ENCODE data around the gene TRAF2.

TRAF2 gene

DNA sequence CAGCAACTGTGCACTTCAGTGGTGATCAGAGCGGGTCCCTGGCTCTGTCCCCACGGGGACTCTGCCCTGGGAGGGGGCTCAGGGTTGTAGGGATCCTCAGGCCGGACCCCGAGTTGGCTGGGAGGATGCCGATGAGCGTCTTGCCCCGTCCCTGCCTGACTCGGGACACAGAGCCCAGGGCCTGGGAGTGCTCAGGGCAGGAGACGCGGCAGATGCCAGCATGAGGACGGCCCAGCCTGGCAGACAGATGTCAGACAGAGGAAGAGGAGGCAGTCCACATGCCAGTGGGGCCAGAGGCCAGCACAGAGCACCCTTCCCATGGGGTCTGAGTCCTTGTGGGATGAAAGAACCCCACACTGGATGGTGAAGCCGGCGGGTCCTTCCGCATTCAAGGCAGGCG lies 77.0 kb downstream of the TRAF2 start:
- Histone ChIP-seq H3K27ac (ENCODE audit: low read depth, low read length) (no peak overlapping the region), H3K36me3 (ENCODE audit: control insufficient read depth, insufficient read depth, low read length) (no peaks in the 10 kb centered on the region), H3K4me1 (ENCODE audit: control insufficient read depth, insufficient read depth, low read length) (peaks cover 2% of the 10 kb centered on the region; the same call in 1 of the 2 replicates), H3K4me3 (ENCODE audit: low read depth, low read length) (no peak overlapping the region), H3K27me3 (ENCODE audit: control insufficient read depth, insufficient read depth, low read length) (no peaks in the 10 kb centered on the region), H3K9me3 (ENCODE audit: control insufficient read depth, insufficient read depth, low read length) (no peaks in the 10 kb centered on the region), H3K9ac (ENCODE audit: low read depth, low read length) (no peak overlapping the region)

DNA sequence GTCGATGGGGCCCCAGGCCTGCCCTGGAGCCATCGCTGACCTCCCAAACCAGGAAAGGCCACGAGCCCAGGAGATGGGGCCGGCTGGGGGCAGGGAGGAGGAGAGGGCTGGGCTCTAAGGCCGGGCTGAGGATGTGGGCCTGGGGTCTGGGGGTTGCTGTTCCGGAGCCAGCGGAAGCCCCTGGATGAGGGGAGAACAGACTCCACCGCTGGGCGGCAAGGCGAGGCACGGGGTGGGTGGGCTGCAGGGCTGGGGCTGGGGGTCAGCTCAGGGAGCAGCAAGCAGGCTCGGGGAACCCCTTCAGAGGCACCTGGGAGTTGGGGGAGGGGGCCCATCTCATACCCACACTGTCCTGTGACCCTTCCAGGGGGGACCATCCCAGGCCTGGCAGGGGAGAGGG lies 77.4 kb downstream of the TRAF2 start:
- Histone ChIP-seq H3K27ac (ENCODE audit: low read depth, low read length) (no peak overlapping the region), H3K4me1 (ENCODE audit: control insufficient read depth, insufficient read depth, low read length) (peaks cover 2% of the 10 kb centered on the region; the same call in 1 of the 2 replicates), H3K36me3 (ENCODE audit: control insufficient read depth, insufficient read depth, low read length) (no peaks in the 10 kb centered on the region), H3K4me3 (ENCODE audit: low read depth, low read length) (no peak overlapping the region), H3K27me3 (ENCODE audit: control insufficient read depth, insufficient read depth, low read length) (no peaks in the 10 kb centered on the region), H3K9me3 (ENCODE audit: control insufficient read depth, insufficient read depth, low read length) (no peaks in the 10 kb centered on the region), H3K9ac (ENCODE audit: low read depth, low read length) (no peak overlapping the region)

DNA sequence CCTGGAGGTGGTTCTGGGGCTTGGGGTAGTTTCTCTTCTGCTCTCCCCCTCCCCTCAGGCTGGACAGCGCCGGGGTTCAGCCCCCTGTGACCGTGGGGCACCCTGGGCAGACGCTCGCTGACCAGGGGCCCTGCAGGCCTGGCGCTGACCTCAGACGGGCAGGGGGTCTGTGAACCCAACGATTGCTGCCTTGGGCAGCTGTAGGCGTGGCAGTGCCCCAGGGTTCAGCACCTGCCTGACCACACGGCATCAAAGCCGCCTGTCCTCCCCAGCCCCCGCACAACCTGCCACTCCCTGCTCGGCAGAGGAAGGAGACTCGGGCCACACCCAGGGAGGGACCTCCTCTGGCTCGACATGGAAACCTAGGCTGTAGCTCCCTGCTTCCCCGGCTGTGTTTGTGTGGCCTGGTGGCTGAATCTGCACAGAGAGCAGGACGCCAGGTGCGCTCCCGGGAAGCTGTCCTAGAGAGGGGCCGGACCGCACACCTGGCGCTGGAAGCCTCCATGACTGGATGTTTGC lies 77.9 kb downstream of the TRAF2 start:
- Histone ChIP-seq H3K27me3 (ENCODE audit: control insufficient read depth, insufficient read depth, low read length) (no peaks in the 10 kb centered on the region), H3K4me1 (ENCODE audit: control insufficient read depth, insufficient read depth, low read length) (peaks cover 2% of the 10 kb centered on the region; the same call in 1 of the 2 replicates), H3K9me3 (ENCODE audit: control insufficient read depth, insufficient read depth, low read length) (no peaks in the 10 kb centered on the region), H3K27ac (ENCODE audit: low read depth, low read length) (no peak overlapping the region), H3K36me3 (ENCODE audit: control insufficient read depth, insufficient read depth, low read length) (no peaks in the 10 kb centered on the region), H3K4me3 (ENCODE audit: low read depth, low read length) (no peak overlapping the region), H3K9ac (ENCODE audit: low read depth, low read length) (no peak overlapping the region)

DNA sequence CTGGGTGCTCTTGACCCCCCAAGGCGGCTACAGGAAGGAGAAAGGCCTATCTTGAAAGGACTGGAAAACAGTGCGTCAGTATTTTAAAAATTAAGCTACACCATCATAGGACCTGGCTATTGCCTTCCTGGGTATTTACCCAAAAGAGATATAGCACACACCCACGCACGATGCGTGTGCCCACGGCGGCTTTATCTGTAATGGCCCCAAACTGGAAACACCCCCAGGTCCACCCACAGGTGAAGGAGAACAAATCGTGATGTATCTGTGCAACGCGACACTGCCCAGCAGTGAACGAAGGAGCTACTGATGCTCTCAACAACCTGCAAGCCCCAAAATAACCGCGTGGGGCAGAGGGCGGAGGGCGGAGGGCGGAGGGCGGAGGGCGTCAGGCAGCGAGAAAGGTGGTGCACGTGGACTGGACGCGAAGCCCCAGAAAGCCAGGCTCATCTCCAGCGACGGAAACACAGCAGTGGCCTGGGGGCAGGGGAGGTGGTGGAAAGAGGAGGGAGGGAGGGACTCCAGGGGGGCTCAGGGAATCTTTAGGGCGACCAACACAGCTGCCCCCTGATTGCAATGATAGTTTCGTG lies 78.6 kb downstream of the TRAF2 start:
- Histone ChIP-seq H3K9me3 (ENCODE audit: control insufficient read depth, insufficient read depth, low read length) (no peaks in the 10 kb centered on the region), H3K27ac (ENCODE audit: low read depth, low read length) (no peak overlapping the region)

DNA sequence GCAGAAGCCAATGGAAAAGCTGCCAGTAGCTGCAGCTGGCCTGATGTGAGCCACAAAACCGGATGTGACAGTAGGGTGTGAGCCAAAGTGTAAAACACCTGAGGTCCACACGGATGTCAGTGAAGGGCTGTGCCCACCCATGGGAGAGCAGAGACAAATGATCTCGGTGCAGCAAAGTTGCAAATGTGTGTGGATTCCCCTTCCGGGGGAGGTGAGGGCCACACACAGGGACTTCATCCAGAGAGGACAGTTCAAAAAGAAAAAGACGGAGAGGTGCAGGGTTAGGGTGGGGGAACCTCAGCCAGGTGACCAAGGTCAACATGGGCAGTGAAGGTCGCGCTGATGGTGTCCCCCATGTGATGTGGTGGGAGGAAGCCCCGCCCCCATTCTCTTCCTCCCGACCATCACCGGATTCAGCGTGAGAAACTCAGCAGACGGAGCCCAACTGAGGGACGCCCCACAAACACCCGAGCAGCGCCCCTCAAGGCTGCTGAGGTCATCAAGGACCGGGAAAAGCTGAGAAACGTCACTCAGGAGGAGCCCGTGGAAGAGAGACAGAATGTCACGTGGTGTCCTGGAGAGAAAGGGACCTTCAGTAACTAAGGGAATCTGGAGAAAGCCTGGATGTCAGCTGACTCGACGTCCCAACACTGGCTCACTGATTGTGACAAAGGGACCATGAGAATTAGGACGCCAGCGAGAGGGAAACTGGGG lies 79.6 kb downstream of the TRAF2 start:
- Histone ChIP-seq H3K4me3 (ENCODE audit: low read depth, low read length) (no peak overlapping the region), H3K9ac (ENCODE audit: low read depth, low read length) (peak overlapping the region; percentile 24; the same call in 1 of the 2 replicates), H3K27me3 (ENCODE audit: control insufficient read depth, insufficient read depth, low read length) (no peaks in the 10 kb centered on the region), H3K4me1 (ENCODE audit: control insufficient read depth, insufficient read depth, low read length) (peaks cover 2% of the 10 kb centered on the region; the same call in 1 of the 2 replicates), H3K27ac (ENCODE audit: low read depth, low read length) (no peak overlapping the region), H3K9me3 (ENCODE audit: control insufficient read depth, insufficient read depth, low read length) (no peaks in the 10 kb centered on the region), H3K36me3 (ENCODE audit: control insufficient read depth, insufficient read depth, low read length) (no peaks in the 10 kb centered on the region)

More for the DNA sequence above, 78.6 kb downstream of the TRAF2 start:
- no peaks in the 10 kb centered on the region for H3K27me3 ChIP-seq (ENCODE audit: control insufficient read depth, insufficient read depth, low read length)
- peaks cover 2% of the 10 kb centered on the region; the same call in 1 of the 2 replicates for H3K4me1 ChIP-seq (ENCODE audit: control insufficient read depth, insufficient read depth, low read length)
- H3K36me3 ChIP-seq (ENCODE audit: control insufficient read depth, insufficient read depth, low read length) = no peaks in the 10 kb centered on the region
- no peak overlapping the region for H3K4me3 ChIP-seq (ENCODE audit: low read depth, low read length)
- H3K9ac ChIP-seq (ENCODE audit: low read depth, low read length) = no peak overlapping the region

DNA sequence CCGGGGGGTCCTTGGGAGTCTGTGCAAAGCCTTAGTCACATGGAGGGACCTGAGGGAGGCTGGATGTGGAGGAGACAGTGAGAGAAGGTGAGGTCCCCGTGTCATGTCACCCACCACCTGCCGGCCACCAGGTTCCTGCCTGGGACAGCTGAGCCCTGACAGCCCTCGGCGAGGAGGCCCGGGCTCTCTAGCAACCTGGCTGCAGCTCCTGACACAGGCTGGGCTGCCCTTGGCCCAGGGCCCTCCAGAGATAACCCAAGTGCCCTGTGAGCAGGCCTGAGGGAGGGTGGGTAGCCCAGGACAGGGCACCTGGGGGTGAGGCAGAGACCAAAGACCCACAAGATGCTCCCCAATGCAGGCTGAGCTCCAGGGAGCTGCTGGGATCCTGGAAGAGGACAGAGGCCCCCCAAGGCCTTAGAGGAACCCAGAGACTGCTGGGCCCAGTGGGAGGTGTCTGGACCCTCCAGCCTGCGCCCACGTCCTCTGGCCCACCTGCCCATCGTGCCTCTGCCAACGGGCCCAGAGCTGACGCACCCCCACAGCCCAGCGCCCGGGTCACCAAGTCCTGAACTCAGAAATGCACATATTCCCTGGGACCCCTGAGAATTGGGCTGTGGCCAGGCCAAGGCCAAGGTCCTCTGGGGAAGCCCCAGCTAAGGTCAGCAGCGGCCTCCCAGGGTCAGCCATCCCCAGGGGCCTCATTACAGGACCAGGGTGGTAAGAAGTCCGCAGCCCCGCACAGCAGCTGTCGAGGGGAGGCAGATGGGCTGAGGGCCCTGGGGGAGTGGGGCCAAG lies 82.2 kb downstream of the TRAF2 start:
- Histone ChIP-seq H3K4me3 (ENCODE audit: low read depth, low read length) (no peak overlapping the region), H3K27me3 (ENCODE audit: control insufficient read depth, insufficient read depth, low read length) (no peaks in the 10 kb centered on the region), H3K36me3 (ENCODE audit: control insufficient read depth, insufficient read depth, low read length) (no peaks in the 10 kb centered on the region), H3K9me3 (ENCODE audit: control insufficient read depth, insufficient read depth, low read length) (no peaks in the 10 kb centered on the region), H3K27ac (ENCODE audit: low read depth, low read length) (no peak overlapping the region), H3K4me1 (ENCODE audit: control insufficient read depth, insufficient read depth, low read length) (peaks cover 2% of the 10 kb centered on the region; the same call in 1 of the 2 replicates), H3K9ac (ENCODE audit: low read depth, low read length) (no peak overlapping the region)

DNA sequence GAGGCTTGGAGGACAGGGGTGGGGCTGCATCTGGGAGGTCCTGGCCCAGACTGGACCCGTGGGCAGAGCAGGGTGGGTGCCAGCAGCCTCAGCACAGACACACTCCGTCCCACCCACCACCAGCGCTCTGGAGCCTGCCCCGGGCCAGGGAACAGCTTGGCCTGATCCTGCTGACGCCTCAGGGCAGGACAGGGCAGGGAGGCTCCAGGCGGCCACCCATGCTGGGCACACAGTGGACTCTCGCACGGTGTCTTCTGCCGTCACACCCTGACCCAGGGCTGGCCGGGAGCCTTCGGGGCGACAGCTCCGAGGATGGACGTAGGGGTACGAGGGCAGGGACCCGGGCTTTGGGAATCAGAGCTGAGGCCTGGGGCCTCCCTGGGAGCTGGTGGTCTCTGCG lies 82.8 kb downstream of the TRAF2 start:
- Histone ChIP-seq H3K27ac (ENCODE audit: low read depth, low read length) (no peak overlapping the region), H3K4me1 (ENCODE audit: control insufficient read depth, insufficient read depth, low read length) (peaks cover 2% of the 10 kb centered on the region; the same call in 1 of the 2 replicates), H3K4me3 (ENCODE audit: low read depth, low read length) (no peak overlapping the region), H3K9ac (ENCODE audit: low read depth, low read length) (no peak overlapping the region), H3K9me3 (ENCODE audit: control insufficient read depth, insufficient read depth, low read length) (no peaks in the 10 kb centered on the region), H3K36me3 (ENCODE audit: control insufficient read depth, insufficient read depth, low read length) (no peaks in the 10 kb centered on the region), H3K27me3 (ENCODE audit: control insufficient read depth, insufficient read depth, low read length) (no peaks in the 10 kb centered on the region)

DNA sequence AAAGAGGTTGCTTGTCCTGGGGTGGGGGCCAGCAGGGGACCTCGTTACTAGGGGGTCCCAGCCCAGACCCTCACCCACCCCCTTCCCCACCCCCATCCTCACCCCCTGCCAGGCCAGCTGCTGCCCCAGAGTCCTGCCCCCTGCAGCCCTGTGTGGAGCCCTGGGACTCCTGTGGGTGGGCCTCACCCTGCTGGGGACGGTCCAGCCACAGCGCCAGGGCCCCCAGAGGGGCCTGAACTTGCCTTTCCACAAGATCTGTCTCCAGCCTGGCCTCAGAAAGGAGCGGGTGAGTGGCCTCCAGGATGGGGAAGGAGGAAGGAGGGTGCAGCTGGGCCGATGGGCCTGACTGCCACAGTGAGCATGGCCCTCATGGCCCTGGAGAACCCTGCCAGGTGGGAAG lies 83.5 kb downstream of the TRAF2 start:
- Histone ChIP-seq H3K9ac (ENCODE audit: low read depth, low read length) (no peak overlapping the region), H3K27ac (ENCODE audit: low read depth, low read length) (no peak overlapping the region), H3K36me3 (ENCODE audit: control insufficient read depth, insufficient read depth, low read length) (no peaks in the 10 kb centered on the region), H3K9me3 (ENCODE audit: control insufficient read depth, insufficient read depth, low read length) (no peaks in the 10 kb centered on the region), H3K27me3 (ENCODE audit: control insufficient read depth, insufficient read depth, low read length) (no peaks in the 10 kb centered on the region), H3K4me1 (ENCODE audit: control insufficient read depth, insufficient read depth, low read length) (peaks cover 2% of the 10 kb centered on the region; the same call in 1 of the 2 replicates), H3K4me3 (ENCODE audit: low read depth, low read length) (no peak overlapping the region)

DNA sequence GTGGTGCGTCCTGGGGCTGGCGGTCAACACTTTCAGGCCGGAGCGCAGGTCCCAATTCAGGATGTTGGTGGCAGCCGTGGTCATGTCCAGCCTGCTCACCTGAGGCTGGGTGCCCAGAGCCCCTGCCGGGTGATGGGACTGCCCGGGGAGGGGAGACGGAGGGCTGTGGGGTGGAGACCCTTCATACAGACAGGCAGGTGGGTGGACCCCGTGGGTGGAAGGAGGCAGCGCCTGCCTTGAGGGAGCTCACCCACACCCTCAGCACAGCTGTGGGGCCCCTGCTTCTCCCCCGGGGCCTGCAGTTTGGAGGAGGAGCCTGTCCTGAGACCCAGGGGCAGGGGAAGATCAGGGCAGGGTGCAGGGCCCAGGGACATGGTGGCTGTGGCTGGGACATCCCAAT lies 84.0 kb downstream of the TRAF2 start:
- Histone ChIP-seq H3K4me1 (ENCODE audit: control insufficient read depth, insufficient read depth, low read length) (peaks cover 2% of the 10 kb centered on the region; the same call in 1 of the 2 replicates), H3K9ac (ENCODE audit: low read depth, low read length) (no peak overlapping the region), H3K27ac (ENCODE audit: low read depth, low read length) (no peak overlapping the region), H3K36me3 (ENCODE audit: control insufficient read depth, insufficient read depth, low read length) (no peaks in the 10 kb centered on the region), H3K27me3 (ENCODE audit: control insufficient read depth, insufficient read depth, low read length) (no peaks in the 10 kb centered on the region), H3K4me3 (ENCODE audit: low read depth, low read length) (no peak overlapping the region), H3K9me3 (ENCODE audit: control insufficient read depth, insufficient read depth, low read length) (no peaks in the 10 kb centered on the region)

DNA sequence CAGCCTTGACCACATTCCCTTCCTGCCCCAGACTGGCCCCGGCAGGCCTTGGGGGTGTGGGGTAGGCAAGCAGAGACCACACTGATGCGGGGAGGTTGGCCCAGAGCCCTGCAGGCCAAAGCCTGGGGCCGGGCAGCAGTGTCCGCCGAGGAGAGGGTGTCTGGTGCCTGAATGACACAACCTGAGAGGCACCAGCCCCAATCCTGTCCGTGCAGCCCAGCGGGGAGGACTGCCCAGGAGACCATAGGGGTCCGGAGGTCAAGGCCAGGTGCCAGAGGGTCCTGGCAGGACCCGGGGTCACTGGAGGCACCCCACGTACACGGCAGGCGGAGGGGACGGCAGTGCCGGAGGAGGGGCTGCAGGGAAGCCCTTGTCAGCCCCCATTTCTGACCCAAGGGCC lies 85.4 kb downstream of the TRAF2 start:
- Histone ChIP-seq H3K27ac (ENCODE audit: low read depth, low read length) (no peak overlapping the region), H3K9ac (ENCODE audit: low read depth, low read length) (no peak overlapping the region), H3K36me3 (ENCODE audit: control insufficient read depth, insufficient read depth, low read length) (no peaks in the 10 kb centered on the region), H3K4me3 (ENCODE audit: low read depth, low read length) (no peak overlapping the region), H3K27me3 (ENCODE audit: control insufficient read depth, insufficient read depth, low read length) (0 out of 2 replicates have a peak, but pooled peaks cover under 1% of the 10 kb centered on the region), H3K4me1 (ENCODE audit: control insufficient read depth, insufficient read depth, low read length) (no peaks in the 10 kb centered on the region), H3K9me3 (ENCODE audit: control insufficient read depth, insufficient read depth, low read length) (no peaks in the 10 kb centered on the region)

Measured in HUES48 (cell line).